GM18505 (cell line): ENCODE results near the gene NPDC1.

Experiments
- ATAC-seq: cut with Tn5 transposase; IDR thresholded peaks from one replicate; pipeline ENCODE4 v1.9.1; 2021; ENCODE audit not compliant: unreplicated experiment
- POLR2A ChIP-seq: IDR thresholded peaks from 4 replicates; pipeline ENCODE4 v1.6.1; 2011; ENCODE audit warnings: borderline replicate concordance; ENCODE audit not compliant: insufficient read depth, insufficient read length; ENCODE audit errors: extremely low read depth

NPDC1 gene

DNA sequence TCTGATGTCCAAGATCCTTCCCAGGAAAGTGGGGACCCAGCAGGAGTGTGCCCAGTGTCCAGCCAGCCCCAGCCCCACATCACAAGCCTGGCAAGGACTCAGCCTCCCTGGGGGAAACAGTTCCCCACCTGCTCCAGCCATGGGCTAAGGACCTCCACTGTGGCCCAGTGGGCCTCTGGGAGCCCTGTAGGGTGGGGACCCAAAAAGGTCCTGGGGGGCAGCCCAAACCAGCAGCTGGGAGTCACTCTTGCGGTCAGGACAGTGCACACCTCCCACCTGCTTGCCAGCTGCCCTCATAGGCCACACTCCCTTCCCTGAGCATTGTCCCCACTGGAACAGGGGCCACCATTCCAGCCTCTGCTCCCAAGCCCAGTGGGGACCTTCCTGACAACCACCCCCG is 19.6 kb downstream of the NPDC1 start:
- ATAC-seq, result no peak
- TF ChIP-seq POLR2A, result no peak

DNA sequence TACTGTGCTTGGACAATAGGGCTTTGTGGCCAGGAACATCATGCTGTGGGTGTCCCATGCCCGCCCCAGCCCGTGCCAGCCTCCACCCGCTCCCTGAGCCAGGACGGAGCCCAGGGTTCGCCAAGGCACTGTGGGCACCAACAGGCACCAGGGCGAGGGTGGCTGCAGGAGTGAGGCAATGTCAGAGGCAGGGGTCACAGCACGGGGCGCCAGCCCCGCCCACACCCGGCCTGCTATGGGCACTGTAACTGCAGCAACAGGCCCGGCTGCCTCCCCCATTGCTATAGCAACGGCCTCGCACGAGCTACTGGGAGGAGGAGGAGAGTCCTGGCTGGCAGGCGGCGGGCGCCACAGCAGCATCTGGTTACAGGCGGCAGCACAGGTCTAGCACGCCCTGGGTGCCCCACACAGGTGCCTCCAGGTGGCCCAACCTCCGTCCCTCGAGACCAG is 20.4 kb downstream of the NPDC1 start:
- ATAC-seq, result no peak
- no peak for TF ChIP-seq POLR2A

DNA sequence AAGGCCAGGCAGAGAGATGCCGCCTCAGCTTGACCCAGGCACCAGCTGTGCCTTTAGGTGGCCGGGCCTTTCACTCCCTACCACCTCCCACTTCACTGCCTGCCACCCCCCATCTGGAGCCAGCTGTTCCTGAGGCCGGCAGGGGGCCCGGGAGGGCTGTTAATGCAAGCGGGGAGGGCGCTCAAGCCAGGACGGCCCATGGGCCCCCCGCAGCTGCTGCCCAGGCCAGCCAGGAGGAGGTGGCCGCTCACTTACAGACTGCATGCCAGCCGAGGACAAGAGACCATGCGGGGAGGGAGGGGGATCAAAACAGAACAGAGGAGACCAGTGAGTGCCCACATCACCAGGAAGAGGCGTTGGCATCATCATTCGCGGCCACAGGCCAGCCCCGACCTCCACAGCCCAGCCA is 22.4 kb downstream of the NPDC1 start:
- TF ChIP-seq POLR2A, result no peak
- no peak for ATAC-seq

DNA sequence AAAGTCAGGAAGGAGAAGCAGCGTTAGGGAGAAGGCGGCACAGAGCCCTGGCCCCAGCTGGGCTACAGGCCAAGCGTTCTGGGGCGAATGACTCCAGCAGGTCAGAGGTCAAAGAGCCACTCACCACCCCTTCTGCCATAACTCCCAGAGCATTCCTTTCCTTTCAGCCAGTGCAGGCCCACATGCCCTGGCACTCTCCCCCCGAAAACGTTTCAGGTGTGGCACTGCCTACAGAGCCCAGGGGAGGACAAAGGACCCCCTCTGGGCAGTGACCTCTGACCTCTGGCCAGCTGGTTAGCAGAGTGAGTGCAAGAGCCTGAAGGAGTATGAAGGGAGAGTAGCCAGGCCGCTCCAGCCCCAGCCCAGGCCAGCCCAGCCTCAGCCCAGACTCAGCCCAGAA is 22.8 kb downstream of the NPDC1 start:
- no peak for TF ChIP-seq POLR2A
- no peak for ATAC-seq

DNA sequence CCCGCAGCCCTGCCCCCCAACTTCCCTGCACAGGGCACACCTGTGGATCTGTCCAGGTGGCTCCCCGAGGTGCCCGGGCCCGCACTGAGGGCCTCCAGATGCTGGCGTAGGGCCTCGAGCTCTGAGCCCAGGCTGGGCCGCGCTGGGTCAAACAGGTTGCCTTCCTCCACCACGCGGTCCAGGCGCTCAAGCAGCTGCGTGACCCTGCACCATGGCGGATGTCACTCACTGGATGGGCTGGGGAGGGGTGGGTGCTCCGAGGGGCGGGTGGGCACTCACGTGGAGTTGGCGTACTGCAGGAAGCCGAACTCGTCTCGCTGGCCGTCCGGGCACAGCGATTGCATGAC is 23.3 kb downstream of the NPDC1 start:
- TF ChIP-seq POLR2A, result no peak

DNA sequence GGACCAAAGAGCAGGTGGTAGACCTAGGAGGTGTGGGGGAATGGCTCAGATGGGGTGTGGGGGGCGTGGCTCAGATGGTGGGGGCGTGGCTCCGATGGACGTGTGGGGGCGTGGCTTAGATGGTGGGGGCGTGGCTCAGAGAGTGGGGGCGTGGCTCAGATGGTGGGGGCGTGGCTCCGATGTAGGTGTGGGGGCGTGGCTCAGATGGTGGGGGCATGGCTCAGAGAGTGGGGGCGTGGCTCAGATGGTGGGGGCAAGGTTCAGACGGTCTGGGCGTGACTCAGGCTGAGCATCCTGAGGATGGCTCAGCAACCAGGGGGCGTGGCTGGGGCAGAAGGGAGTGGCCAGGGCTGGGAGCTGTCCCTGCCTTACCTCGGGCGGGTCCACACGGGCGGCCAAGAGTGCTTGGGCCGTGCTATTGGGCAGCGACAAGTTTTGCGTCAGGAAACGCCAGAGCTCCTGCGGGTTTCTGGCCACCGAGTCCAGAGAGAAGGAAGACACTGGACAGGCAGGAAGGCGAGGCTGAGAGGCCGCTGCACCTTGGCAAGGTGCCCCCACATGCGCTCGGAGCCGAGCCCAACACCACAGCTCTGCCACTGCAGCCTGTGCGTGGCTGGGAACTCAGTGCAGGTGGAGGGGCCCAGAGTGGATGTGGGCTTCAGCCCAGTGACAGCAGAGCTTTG is 23.9 kb downstream of the NPDC1 start:
- no peak for TF ChIP-seq POLR2A

More for the DNA sequence above, 23.3 kb downstream of the NPDC1 start:
- ATAC-seq, result no peak

DNA sequence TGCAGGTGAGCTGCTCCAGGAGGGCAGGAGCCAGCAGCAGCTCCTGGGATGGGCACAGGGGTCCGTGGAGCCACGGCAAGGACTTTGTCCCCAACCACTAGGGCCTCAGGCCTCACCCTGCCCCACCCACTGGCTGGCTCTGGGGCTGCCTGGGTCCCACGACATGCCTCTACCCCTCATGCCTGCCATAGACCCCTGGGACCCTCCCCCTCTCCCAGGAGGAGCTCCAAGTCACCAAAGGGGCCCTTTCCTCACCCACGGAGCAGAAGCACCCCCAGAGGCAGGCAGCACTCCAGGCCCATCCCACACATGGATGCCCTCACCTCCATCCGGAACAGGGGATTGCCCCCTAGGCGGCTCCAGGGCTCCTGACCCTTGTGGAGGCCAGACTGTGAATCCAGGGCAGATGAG is 24.4 kb downstream of the NPDC1 start:
- no peak for ATAC-seq
- TF ChIP-seq POLR2A, result no peak

More for the DNA sequence above, 23.9 kb downstream of the NPDC1 start:
- no peak for ATAC-seq

DNA sequence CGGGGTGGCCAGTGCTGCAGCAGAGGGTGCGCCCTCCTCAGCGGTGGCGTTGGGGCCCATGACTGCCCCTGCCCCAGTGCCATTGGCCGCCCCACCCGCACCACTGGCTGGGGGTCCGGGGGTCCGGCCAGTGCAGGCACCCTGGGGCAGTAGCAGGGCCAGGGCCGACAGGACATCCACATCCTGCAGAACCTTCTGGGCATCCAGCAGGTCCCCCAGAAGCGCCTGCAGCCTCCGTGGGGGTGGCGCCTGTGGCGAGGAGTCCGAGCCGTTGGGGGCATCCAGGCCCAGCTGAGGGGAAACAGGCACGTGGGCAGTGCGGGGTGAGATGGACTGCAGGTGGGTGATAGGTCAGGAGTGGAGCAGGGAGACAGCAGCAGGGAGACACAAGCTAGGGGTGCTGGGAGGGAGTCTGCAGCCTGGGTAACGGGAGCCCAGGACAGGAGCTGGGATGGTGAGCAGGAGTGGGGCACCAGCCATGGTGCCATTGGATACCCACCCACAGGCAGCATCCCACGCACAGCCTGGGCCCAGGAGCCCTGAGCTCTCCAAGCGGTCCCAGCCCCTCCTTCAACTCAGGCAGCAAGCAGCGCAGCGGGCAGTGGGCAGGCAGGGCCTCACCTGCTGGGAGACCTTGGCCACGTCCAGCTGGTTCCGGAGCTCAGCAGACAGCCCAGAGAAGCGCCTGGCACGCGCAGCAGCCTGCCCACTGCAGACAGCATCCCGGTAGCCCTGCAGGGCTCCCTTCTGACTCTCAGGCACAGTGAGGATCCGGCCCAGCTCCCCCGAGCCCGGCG is 25.0 kb downstream of the NPDC1 start:
- ATAC-seq, result no peak
- no peak for TF ChIP-seq POLR2A

DNA sequence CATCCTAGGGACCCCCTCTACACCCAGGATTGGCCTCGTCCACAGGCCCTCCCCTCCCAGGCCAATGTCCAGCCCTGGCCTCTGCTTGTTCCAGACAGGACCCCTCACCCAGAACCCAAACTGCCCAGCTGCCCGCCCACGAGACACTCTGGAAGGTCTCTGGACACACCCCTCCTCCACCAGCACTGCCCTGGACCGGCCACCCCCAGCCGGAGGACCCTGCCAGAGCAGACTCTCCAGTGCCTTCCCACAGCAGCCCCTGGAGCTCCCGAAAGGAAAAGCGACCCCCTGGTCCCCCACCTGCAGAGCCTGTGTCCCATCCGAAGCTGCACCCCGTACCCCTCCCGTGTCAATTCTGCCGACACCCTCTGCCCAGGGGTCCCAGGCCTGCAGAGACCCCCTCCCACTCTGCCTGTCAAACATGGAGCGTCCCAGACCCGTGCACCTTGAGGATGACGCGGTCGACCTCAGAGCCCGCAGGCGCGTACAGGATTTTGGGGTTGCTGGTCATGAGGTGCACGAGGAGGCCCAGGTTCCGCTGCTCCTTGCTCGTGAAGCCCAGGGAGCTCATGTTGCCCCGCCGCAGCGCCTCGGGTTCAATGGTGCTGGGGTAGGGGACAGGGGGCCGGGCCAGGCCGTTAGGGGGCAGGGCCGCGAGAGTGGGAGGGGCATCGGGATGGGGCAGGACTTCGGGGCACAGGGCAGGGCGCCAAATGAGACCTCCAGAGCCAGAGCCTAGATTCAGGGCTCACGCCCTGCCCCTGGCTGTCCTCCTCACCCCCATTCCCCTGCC is 25.9 kb downstream of the NPDC1 start:
- ATAC-seq, result no peak
- TF ChIP-seq POLR2A, result no peak

DNA sequence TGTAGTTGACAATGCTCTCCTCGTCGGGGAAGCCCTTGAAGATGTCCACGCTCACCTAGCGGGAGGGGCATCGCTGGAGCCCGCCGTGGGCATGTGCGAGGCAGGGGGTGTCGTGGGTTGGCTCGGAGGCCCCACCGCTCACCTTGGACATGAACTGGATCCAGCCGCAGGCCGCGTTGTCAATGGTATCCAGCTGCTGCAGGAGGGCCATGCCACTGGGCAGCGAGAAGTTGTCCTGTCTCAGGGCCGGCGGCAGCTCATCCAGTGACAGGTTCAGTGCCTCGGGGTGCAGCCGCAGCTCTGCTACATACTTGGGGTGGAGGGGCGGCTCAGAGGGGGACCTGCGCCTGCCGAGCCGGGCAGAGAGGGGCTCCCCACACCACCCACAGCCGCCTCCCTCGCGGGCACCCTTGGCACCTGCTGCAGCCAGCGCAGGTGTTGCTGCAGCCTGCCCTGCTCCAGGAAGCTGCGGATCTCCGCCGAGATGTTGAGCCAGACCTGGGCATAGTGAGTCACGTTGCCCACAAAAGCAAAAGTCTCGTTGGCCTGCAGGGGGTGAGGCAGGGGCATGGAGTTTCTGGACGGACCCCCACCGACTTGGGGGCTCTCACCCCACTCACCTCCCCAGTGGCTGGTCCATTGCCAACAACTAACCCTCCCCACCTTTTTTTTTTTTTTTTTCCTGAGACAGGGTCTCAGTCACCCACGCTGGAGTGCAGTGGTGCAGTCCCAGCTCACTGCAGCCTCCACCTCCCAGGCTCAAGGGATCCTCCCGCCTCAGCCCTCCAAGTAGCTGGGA is 27.0 kb downstream of the NPDC1 start:
- ATAC-seq, result no peak
- TF ChIP-seq POLR2A, result no peak

DNA sequence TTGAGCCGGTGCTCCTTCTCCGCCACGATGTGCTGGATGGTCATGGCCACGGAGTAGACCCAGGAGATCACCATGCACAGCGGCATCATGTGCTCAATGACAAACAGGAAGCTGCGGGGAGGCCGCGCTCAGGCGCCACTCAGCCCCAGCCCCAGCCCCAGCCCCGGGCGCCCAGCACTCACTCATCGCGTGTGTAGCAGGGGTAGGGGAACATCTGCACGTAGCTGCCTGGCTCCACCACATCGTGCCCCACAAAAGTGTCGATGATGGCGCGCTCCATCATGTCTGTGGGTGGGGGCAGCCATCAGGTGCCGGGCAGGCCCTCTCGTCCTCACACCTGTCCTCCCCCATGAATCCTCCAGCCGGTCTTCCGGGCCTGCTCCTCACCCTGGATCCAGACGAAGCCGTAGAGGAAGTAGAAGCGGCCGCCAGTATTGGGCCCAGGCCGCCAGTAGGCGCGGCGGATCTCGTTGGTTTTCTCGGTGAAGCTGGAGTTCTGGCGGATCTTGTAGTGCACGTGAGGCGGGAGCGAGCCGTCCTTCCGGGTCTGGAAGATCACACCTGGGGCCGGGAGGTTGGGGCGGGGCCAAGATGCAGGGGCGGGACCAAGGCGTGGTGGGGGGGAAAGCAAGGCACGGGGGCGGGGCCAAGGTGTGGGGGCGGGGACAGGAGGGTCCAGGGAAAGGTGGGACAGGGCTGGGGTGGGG is 28.0 kb downstream of the NPDC1 start:
- ATAC-seq, result no peak
- TF ChIP-seq POLR2A, result no peak

DNA sequence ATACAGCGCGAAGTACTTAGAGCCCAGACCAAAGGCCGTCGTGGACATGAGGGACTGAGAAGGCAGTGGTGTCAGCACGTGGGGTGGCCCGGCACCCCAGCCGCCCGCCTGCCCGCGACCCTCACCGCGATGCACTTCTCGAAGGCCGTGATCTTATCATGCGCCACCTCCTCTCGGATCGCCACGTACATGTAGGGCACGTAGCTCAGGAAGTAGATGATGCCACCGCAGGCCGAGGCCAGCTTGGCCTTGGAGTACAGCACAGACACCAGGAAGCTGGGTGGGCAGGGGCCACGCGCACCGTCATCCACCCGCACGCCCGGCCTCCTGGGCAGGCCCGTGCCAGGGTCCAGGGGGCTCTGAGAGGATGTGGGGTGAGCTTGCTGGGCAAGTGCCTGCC is 28.9 kb downstream of the NPDC1 start:
- no peak for ATAC-seq
- TF ChIP-seq POLR2A, result no peak
